GM12874 (cell line): Measurements from ENCODE around the gene LARP1B.

Source experiments
- TF ChIP-seq, protein P1 (sequence below): IDR thresholded peaks from 2 replicates; pipeline ENCODE4 v1.5.1; 2011; ENCODE audit warnings: low read depth, mild to moderate bottlenecking, control low read depth, low read length, moderate library complexity; ENCODE audit not compliant: insufficient read depth

Gene LARP1B

DNA sequence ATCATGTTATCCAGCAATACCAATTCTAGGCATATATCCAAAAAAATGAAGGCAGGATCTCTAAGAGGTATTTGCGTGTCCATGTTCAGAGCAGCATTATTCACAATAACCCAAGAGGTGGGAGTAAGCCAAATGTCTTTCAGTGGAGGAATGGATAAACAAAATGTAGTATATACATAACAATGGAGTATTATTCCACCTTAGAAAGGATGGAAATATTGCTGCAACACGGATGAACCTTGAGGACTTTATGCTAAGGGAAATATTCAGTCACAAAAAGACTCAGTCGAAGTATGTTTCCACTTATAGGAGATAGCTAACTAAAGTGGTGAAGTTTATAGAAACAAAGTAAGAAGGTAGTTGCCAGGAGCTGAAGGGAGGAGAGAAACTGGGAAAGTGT, 74.3 kb downstream of the LARP1B start:
- TF ChIP-seq, protein P1, sequence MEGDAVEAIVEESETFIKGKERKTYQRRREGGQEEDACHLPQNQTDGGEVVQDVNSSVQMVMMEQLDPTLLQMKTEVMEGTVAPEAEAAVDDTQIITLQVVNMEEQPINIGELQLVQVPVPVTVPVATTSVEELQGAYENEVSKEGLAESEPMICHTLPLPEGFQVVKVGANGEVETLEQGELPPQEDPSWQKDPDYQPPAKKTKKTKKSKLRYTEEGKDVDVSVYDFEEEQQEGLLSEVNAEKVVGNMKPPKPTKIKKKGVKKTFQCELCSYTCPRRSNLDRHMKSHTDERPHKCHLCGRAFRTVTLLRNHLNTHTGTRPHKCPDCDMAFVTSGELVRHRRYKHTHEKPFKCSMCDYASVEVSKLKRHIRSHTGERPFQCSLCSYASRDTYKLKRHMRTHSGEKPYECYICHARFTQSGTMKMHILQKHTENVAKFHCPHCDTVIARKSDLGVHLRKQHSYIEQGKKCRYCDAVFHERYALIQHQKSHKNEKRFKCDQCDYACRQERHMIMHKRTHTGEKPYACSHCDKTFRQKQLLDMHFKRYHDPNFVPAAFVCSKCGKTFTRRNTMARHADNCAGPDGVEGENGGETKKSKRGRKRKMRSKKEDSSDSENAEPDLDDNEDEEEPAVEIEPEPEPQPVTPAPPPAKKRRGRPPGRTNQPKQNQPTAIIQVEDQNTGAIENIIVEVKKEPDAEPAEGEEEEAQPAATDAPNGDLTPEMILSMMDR = no peak

- TF ChIP-seq, protein P1 = no peak
These were observed 80.8 kb downstream of the LARP1B start for GRCh38 chr4:128141866-128142265.

- TF ChIP-seq, protein P1 = no peak
These were observed 84.6 kb downstream of the LARP1B start for GRCh38 chr4:128145727-128146126.

GRCh38 chr4:128153800-128154199, 92.7 kb downstream of the LARP1B start:
- TF ChIP-seq, protein P1 = no peak

DNA sequence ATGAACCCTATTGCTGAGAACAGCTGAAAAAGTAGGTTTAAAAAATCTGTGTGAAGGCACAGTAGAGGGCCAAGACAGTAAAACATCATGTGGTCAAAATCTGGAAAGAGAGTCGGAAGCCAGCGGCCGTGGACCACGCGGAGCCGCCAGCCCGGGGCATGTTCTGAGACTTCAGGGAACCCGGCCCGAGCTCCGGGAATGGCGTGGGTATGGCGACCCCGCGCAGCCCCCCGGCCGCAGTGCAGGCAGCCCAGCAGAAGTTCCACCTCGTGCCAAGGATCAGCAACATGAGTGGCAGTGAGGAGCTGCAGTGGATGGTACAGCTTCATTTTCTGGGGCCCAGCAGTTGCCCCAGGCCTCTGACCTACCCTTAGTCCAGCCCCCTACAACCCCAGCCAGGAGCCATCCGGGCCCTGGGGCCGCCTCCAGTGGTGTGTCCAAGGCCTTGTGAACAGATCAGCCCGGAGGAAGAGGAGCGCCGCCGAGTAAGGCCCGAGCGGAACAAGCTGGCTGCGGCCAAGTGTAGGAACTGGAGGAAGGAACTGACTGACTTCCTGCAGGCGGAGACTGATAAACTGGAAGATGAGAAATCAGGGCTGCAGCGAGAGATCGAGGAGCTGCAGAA, 94.2 kb downstream of the LARP1B start:
- TF ChIP-seq, protein P1 = no peak

DNA sequence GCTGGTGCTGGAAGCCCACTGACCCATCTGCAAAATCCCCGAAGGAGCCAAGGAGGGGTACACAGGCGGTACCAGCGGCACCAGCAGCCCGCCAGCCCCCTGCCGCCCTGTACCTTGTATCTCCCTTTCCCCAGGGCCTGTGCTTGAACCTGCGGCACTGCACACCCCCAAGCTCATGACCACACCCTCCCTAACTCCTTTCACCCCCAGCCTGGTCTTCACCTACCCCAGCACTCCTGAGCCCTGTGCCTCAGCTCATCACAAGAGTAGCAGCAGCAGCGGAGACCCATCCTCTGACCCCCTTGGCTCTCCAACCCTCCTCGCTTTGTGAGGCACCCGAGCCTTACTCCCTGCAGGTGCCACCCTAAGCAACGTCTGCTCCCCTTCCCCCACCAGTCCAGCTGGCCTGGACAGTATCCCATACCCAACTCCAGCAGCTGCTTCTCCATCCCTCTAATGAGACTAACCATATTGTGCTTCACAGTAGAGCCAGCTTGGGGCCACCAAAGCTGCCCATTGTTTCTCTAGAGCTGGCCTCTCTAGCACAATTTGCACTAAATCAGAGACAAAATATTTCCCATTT, 94.9 kb downstream of the LARP1B start:
- TF ChIP-seq, protein P1 = no peak

- TF ChIP-seq, protein P1 = no peak
These were observed 97.8 kb downstream of the LARP1B start for GRCh38 chr4:128158894-128159293.

GRCh38 chr4:128159967-128160366, 98.9 kb downstream of the LARP1B start:
- TF ChIP-seq, protein P1 = no peak
